IPS DF 4.7 (cell line): ENCODE data around the gene CDK9.
"Not testable (repeated sequence)": the region's sequence is repeated elsewhere in the genome, so short reads cannot be mapped to it uniquely, and the experiment has no call there.

Experiments
- DNase-seq: peaks from one replicate; pipeline ENCODE4 v3.0.0-alpha.2; 2013; ENCODE audit warnings: low spot score; ENCODE audit errors: extremely low read depth

CDK9 gene

DNA sequence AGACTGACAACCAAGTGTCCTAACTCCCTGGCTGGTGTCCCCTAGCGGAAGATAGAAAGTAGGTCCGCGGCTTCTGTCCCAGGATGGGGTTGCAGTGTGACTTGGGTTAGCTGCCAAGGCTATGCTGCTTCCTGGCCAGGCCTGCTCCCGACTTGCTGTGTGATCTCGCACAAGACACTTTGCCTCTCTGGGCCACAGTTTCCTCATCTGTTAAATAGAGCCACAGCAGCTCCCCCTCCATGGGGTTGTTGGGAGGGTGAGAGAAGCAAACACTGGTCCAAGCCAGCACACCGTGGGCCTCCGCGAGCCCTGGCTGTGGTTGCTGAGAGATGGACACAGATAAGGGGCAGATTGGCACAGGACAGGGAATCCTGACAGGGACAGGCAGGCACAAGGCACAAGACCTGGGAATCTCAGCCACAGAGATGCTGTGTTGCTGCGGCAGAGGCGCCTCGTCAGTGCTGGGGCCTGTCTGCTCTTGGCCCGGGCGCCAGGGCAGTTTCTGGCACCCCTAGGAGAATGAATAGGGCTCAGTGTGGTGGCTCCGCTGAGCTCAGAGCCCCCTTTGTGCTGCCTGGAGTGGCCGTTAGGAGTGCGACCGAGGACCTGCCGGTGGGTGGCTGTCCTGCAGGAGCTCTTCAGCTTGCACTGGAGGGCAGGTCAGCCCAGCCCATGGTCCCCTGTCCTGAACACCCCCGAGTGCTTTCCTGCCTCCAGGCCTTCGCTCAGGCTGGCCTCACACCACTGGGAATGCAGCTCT lies 5.5 kb upstream of the CDK9 start:
- no peak for DNase-seq

DNA sequence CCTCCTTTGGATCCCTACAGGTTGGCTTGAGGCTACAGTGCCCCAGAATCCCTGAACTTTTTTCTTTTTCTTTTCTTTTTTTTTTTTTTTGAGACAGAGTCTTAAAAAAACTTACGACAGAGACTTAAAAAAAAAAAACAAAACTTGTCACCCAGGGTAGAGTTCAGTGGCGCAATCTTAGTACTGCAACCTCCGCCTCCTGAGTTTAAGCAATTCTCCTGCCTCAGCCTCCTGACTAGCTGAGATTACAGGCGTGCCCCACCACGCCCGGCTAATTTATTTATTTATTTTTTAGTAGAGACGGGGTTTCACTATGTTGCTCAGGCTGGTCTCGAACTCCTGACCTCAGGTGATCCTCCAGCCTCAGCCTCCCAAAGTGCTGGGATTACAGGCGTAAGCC lies 4.9 kb upstream of the CDK9 start:
- DNase-seq, result not testable (repeated sequence)

DNA sequence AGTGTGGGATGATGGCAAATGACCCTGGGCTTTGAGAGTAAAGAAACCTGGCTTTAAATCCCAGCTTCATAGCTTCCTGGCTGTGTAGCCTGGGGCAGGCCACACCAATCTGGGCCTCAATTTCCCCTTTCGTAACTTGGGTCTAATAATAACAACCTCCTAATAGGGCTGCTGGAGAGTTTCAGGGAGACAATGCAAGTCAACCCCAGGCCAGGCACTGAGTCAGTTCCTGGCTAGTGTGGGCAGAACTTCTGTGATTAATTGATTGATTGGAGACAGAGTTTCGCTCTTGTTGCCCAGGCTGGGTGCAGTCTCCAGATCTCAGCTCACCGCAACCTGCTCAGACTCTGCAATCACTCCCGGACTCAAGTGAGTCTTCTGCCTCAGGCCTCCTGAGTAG lies 4.0 kb upstream of the CDK9 start:
- DNase-seq, result no peak

DNA sequence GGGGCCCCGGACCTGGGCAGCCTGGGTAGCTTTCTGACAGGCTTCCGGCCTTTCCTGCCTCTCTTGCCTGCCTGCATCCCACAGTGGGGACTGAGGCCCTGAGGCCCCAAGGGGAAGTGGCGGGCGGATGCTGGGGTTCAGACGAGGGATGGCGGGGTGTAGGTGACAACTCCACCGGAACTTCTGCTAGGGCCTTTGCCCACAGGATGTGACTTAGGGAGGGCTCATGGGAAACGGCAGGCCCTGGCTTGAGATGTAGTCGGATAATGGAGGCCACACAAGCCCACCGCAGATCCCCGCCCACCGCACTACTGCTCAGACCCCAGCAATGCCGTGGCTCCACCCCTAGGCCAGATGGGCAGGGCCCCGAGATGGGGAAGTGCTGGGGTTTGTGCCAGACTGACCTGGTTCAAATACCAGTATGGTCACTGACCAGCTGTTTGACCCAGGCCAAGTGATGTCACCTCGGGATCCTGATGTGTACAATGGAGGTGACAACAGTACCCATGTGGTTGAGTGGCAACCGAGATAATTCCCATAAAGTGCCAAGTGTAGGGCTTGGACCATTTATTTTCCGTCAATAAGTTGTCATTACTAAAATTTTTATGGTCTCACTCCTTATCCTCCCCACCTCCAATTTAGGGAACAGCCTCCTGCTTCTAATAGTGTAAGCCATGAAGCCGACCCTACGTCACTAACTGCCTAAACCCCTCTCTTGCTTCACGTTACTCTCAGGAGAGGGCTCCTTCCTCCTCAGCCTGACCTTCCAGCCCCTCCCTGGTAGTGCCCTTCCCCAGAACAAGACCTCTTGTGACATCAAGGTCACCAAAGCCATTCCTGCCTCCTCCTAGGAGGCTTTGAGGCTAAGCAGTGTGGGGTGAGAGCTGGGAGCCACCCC lies 2.5 kb upstream of the CDK9 start:
- DNase-seq, result no peak

DNA sequence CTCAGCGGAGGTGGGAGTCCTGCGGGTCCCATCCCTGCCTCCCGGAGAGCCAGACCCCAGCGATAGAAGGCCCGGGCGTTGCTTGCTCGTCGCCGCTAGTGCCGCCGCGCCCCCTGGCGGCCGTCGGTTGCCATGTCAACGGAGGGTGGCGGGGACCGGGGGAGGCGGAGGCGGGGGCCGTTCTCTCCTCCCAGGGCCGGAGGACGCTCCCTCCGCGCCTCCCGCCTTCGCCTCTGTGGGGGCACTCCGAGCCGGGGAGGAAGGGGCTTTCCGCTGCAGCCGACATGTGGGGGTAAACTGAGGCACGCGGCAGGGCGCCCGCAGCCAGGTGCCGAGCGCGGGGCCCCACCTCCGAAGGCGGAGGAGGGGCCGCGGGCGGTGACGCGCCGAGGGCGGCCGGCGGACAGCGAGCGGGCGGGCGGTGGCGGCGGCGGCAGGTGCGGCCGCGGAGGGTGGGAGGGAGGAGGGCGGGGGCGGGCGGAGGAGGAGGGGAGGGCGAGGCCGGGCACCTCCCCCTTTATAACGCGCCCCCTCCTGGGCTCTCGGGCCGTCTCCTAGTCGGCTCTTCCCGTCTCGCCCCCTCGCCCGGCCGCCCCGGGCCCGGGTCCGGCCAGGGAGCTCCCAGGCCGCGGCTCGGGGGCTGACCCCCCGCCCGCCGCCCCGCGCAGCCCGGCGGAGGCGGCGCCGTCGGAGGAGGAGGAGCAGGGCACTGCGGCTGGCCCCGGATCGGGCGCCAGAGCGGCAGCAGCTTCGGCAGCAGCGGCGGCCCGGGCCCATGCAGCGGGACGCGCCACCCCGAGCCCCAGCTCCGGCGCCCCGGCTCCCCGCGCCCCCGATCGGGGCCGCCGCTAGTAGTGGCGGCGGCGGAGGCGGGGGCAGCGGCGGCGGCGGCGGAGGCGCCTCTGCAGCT lies 556 bp upstream of the CDK9 start:
- DNase-seq, result no peak

DNA sequence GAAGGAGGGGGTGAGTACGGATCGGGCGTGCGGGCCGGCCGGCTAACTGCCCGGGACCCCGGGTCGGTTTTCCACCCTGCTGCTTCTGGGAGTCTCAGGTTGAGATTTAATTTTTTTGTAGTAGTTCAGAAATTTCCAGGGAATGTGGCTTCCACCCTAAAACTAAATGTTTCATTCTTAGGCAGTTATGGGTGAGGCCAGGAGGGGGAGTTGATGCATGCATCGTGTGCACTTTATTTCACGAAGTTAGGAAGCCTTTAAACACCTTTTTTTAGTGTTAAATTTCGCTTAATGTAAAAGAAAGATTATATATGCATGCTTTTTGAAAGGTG lies 905 bp downstream of the CDK9 start:
- DNase-seq, result no peak

DNA sequence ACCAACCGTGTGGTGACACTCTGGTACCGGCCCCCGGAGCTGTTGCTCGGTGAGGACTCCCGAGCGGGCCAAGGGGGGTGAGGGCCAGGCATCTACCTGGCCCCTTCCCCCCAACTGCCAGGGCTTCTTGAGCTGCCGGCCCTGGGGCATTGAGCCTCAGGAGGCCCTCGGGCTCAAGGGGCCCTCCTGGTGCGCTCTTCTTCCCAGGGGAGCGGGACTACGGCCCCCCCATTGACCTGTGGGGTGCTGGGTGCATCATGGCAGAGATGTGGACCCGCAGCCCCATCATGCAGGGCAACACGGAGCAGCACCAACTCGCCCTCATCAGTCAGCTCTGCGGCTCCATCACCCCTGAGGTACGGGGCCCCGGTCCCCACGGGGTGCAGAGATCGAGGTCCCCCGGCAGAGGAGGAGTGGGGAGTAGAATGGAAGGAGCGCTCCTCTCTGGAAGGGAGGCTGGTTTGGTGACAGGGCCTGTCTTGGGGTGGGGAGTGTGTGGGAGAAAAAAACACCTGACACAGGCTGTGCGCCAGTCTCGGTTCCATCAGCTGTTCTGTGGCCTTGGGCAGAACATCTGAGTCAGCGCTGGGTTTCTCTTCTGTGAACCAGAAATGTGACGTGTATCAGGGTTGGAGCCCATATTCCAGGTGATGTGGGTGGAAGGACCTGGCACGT lies 2.6 kb downstream of the CDK9 start:
- no peak for DNase-seq

DNA sequence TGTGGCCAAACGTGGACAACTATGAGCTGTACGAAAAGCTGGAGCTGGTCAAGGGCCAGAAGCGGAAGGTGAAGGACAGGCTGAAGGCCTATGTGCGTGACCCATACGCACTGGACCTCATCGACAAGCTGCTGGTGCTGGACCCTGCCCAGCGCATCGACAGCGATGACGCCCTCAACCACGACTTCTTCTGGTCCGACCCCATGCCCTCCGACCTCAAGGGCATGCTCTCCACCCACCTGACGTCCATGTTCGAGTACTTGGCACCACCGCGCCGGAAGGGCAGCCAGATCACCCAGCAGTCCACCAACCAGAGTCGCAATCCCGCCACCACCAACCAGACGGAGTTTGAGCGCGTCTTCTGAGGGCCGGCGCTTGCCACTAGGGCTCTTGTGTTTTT lies 3.3 kb downstream of the CDK9 start:
- DNase-seq, result no peak

DNA sequence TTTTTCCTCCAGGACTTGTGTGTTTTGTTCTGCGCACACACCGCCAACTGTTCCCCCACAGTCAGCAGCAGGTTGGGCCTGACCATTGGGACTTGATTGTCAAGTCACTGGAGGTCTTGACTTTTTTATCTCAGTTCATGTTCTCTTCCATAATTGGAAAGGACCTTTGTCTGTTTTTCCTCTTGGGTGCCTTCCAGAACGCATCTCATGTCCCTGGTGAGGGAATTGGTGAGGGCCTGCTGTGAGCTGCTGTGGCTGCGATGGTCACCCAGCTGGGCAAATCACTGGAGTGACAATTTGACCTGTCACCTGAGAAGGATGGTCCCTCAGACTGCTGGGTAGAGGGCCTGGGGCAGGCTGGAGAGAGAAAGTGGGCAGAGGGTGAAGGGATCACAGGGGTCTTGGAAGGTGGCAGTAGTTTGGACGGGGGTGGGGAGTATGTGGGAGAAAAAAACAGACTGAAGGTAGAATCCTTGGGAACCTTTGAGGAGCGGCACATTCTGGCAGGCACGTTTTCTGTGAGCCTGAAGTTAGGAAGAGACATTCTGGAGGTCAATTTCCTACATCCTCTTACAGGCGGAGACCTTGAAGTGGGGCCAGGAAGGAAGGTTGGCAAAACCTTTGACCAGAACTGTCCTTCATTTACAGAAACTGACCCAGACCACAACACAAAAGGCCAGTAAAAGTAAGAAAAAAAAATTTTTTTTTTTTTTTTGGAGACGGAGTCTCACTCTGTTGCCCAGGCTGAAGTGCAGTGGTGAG lies 4.4 kb downstream of the CDK9 start:
- DNase-seq, result no peak

DNA sequence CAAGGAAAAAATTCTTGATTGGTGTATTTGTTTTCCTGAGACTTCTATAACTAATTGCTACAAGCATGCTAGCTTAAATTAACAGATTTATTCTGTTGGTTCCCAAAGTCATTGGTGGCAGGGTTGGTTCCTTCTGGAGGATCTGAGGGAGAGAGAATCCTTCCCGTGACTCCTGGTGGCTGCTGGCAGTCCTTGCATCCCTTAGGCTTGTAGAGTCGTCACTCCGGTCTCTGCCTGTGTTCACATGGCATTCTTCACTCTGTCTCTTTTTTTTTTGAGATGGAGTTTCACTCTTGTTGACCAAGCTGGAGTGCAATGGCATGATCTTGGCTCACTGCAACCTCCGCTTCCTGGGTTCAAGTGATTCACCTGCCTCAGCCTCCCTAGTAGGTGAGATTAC lies 5.3 kb downstream of the CDK9 start:
- no peak for DNase-seq

DNA sequence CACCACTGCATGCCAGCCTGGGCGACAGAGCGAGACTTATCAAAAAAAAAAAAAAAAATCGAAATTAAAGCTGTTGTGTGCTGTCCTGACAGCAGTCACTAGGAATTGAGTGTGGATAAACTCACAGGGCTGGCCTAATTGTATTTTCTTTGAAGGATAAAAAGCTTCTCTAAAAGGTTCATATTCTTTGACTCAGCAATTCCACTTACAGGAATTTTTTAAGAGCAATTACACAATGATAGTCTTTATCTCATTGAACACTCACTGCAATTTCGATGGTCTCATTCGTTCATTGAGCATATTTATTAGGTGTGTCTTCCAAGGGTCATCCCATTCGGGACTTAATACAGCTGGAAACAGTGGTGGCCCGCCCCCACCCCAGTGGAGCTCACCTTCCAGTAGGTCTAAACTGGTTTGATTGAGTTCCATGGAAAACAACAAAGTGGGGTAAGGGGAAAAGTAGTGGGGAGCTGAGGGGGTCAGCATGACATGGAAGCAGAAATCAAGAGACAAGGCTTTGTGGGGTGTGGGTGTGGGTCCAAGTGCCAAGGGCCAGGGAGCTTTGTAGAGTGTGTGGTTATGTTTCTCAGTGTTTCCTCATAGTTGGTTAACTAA lies 6.7 kb downstream of the CDK9 start:
- DNase-seq, result no peak

DNA sequence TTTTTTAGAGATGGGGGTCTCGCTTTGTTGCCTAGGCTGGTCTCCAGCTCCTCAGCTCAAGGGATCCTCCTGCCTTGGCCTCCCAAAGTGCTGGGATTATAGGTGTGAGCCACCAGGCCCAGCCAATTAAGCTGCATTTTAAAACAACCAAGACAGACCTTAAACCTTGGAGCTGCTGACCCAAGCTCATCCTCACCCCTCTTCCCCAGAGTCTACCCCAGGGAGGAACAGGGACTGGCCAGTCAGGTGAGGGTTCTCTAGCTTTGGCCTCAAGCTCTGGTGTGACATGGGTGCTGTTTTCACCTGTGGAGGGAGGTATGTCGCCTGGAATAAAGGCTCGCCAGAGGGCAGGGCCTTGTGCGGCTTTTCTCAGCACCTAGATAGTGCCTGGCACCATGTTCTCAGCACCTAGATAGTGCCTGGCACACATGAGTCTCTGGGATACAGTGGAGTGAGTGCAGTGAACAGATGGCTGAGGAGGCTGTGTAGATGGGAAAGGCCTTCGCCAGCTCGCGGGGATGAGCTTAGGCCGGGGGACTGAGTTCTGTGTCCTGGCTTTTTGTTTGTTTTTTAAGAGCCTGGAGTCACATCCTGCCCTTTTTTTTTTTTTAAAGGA lies 7.4 kb downstream of the CDK9 start:
- no peak for DNase-seq

DNA sequence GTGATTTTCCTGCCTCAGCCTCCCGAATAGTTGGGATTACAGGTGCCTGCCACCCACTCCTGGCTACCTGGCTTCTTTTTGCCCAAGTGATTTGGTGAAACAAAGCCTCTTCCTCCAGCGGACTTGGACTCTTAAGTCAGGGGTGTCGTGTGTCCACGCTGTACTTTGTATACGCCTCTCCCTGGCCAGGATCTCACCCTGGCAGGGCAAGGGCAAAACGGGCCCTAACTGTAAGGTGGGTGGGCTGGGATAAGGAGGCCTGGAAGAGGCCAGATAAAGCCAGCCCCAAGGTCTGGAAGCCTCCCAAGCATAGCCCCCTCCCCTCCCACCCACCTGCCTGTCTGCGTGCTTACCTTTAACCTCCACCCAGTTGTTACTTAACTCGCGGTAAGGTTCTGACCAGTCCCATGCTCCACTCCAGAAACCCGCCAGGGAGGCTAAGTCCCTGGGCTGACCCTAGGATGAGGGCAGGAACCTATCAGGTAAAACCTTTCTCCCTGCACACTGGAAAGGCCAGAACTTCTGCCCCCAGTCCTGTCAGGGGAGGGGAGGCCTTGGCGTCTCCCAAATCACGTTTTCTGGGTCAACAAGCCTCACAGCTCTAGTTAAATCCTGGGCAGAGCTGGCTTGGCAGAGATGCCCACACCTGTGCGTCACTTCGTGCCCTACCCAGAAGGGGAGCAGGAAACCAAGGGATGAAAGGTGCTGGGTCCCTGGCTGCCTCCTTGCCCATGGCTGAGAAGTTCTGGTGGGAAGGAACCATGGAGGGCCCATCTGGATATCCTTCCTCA lies 8.4 kb downstream of the CDK9 start:
- no peak for DNase-seq

DNA sequence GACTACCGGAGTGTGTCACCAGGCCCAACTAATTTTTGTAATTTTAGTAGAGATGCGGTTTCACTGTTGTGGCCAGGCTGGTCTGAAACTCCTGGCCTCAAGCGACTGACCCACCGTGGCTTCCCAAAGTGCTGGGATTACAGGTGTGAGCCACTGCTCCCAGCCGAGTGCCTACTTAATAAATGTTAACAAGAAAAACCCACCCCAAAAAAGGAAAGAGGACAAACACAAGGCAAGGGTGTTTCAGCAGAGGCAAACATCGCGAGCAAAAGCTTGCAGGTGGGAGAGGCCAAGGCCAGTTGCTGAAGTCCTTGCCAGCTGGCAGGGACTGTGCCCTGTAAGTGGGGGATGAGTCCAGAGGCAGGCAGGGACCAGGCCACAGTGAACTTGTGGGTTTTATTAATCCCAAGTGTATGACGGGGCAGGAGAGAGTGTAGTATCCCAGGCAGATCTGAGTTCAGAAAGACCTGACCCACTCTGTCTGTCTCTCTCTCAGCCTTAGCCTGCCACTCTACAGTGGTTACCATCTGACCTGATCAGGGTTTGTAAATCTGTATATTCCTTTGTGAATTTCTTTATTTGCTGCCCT lies 10.5 kb downstream of the CDK9 start:
- no peak for DNase-seq

DNA sequence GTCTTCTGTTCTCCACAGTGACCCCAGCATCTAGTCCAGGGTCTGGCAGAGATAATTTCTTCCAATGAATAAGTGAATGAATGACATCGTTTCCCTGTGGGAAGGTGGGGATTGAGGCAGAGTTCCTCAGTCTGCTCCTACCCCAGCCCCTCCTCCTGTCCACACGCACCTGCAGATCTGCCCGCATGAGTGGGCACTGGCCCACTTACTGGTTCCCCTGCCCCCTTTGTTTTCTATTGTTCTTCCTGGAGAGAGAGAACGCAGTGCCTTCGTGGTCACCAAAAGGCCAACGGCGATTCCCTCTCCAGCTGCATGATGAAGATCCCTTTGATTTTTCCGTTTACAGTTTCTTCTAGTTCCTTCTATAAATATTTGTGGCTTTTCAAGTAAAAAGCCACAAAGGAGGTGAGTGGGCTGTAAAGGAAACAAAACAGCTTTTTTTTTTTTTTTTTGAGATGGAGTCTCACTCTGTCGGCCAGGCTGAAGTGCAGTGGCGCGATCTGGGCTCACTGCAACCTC lies 11.1 kb downstream of the CDK9 start:
- no peak for DNase-seq

DNA sequence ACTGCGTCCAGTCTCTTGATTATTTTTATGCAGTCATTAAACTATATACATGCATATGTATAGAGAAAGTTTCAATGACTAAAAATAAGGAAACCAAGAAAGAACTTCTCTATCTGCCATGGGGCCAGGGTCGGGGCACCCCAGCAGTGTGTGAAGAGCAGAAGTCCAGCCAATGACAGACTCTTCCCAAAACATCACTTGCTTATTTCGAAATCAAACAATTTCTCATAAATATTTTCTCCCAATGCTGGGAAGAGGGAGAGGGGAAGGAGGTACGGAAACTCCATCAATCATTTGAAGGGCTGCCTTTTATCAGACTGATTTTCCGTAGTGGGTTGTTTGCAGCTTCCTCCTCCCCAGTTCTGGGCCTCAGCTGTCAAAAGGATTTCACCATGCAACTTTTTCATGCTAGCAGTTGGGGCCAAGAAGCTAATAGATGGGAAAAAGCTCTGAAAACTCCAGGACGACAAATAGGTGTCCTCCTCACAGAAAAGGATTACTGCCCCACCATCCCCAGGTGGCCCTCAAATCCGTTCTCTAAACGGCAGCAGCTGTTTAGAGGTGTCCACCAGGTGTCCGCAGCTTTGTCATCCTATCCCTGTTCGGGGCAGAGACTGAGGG lies 16.2 kb downstream of the CDK9 start:
- no peak for DNase-seq

DNA sequence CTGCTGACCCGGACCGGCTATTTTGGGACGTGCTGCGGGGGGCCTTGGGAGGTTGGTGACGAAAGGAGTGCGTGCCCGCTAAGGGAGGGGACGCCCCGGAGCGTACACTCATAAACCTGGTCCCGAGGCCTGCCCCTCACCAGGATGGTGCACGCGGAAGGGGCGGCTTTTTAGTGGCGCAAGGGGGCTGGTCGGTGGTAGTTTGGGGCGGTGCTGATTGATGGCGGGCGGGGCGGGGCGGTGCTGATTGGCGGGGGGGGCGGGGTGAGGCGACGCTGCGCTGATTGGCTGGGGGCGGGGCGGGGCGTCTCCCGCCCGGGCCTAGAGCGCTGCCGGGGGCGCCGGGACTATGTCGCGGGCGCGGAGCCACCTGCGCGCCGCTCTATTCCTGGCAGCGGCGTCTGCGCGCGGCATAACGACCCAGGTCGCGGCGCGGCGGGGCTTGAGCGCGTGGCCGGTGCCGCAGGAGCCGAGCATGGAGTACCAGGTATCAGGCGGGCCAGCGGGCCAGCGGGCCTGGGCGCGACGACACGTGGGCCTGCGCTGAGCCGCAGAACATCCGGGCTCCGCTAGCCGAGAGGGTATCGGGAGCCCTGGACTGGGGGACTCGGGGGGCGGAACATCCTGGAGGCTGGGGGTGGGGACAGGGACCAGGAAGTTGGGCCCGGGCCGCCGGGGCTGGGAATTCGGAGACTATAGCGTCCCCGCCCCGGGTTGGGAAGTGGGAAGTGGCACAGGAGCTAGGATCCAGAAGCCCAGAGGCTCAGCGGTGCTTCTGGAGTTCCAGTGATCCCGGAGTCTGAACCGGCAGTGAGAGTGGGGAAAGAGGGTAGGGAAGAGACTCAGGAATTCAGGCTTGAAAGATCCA lies 17.0 kb downstream of the CDK9 start, which contains the start of gene FPGS:
FPGS (plus strand) TSS at position 307 of the 868 bp plus-strand sequence; CDS start at position 350, 43 bp downstream.
- no peak for DNase-seq
